ENCODE results near the gene CFAP161.
"Not testable (repeated sequence)": the region's sequence is repeated elsewhere in the genome, so short reads cannot be mapped to it uniquely, and the experiment has no call there.

CFAP161 gene

DNA sequence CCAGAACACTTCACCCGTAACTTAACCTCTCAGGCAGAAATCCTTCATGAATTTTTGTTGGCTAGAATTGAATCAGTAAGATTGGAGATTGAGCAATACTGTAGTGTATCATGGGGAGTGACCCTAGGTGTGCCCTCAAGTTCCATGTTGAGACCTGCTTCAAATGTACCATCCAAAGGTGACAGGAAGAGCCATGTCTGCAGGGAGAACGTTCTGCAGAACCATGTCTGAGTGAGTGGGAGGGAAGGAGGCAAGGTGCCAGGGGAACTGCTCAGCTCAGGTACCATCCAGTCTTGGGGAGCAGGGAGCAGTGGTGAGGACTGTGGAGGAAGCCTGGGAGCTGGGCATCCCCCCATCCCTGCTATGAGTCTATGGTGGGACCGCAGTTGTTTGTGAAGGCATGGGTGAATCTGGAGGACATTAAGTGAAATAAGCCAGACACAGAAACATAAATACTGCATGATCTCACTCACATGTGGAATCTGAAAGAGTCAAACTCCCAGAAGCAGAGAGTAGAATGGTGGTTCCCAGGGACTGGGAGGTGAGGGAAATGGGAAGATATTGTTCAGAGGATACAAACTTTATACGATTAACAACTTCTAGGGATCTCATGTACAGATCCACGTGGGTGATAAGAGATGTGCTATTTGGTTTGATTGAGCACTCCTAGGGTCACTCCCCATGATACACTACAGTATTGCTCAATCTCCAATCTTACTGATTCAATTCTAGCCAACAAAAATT, 23.3 kb downstream of the CFAP161 start:
- H3K9me3 Mint-ChIP-seq, result no peaks in the 10 kb centered on the region
- H3K4me1 Mint-ChIP-seq, result peaks cover 41% of the 10 kb centered on the region
- H3K4me3 Mint-ChIP-seq, result no peak overlapping the region
- CTCF ChIA-PET, result interaction anchor here (2.2 to 13.0 kb wide), 2 partner anchors 11 to 110 kb away, joined by 10 to 262 read pairs; no protein-coding TSS in a partner anchor
- H3K27ac Mint-ChIP-seq, result no peak overlapping the region
- peaks cover 23% of the 10 kb centered on the region for H3K27me3 Mint-ChIP-seq
- DNase-seq, result no peak
- no peaks in the 10 kb centered on the region for H3K36me3 Mint-ChIP-seq

DNA sequence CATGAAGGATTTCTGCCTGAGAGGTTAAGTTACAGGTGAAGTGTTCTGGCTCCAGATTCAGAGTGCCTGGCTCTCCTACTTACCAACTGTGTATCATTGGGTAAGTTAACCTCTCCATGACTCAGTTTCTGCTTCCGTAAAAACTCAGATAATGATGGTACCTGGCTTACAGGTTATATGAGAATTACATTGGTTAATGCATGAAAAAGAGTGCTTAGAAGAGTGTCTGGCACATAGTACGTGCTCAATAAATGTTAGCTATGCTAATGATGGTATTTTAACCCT, 23.8 kb downstream of the CFAP161 start:
- no peak overlapping the region for H3K4me3 Mint-ChIP-seq
- CTCF ChIA-PET, result interaction anchor here (13.0 kb wide), 1 partner anchor 109 kb away, joined by 262 read pairs; no protein-coding TSS in a partner anchor
- H3K27me3 Mint-ChIP-seq, result peaks cover 25% of the 10 kb centered on the region
- no peak for DNase-seq
- no peak overlapping the region for H3K27ac Mint-ChIP-seq
- no peaks in the 10 kb centered on the region for H3K9me3 Mint-ChIP-seq
- no peaks in the 10 kb centered on the region for H3K36me3 Mint-ChIP-seq
- H3K4me1 Mint-ChIP-seq, result peaks cover 43% of the 10 kb centered on the region

DNA sequence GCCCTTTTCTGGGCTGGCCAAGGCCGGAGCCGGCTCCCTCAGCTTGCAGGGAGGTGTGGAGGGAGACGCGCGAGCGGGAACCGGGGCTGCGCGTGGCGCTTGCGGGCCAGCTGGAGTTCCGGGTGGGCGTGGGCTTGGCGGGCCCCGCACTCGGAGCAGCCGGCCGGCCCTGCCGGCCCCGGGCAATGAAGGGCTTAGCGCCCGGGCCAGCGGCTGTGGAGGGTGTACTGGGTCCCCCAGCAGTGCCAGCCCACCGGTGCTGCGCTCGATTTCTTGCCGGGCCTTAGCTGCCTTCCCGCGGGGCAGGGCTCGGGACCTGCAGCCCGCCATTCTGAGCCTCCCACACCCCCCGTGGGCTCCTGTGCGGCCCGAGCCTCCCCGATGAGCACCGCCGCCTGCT, 24.5 kb downstream of the CFAP161 start:
- H3K27me3 Mint-ChIP-seq, result peaks cover 23% of the 10 kb centered on the region
- not testable (repeated sequence) for H3K4me3 Mint-ChIP-seq, H3K36me3 Mint-ChIP-seq, H3K9me3 Mint-ChIP-seq, DNase-seq, H3K27ac Mint-ChIP-seq
- H3K4me1 Mint-ChIP-seq, result peaks cover 43% of the 10 kb centered on the region
- CTCF ChIA-PET, result interaction anchor here (13.0 kb wide), 1 partner anchor 109 kb away, joined by 262 read pairs; no protein-coding TSS in a partner anchor

DNA sequence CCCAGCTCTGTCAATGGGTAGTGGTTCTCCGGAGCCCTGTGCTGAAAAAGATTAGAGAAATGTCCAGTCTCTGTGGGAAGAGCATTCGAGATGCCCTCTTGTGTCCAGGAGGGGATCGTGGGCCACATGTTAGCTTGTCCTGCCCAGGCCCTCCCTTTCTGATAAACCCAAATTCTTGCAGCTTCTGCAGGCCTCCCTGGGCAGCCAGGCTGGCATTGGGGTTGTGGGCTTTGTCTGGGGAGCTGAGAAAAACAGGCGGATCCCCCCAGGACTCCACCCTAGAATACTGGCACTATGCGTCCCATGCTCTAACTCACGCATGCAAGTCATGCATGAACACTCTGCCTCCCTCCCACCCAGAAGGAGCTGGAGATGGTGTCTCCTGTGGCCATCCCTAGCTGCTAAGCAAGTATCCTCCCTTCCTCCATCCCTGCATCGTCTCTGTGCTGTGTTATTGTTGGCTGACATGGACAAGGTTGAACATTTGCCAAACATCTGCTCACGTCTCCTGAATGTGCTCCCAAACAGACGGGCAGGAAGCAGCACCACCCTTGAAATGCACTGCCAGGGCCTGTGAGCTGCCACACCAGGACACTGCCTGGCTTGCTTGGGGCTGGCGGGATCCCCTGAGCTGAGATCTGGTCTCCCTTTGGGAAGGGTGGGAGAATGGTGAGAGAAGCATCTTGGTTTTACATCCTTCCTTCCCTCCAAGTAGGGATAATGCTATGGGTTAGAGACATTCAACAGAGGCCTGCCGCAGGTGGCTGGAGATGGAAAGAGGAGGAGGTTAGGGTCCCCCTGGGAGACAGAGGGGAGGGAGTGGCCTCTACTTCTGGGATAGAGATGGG, 26.5 kb downstream of the CFAP161 start:
- Mint-ChIP-seq H3K27ac (peak overlapping the region; percentile 74), H3K4me3 (no peak overlapping the region), H3K27me3 (peaks cover 25% of the 10 kb centered on the region), H3K36me3 (no peaks in the 10 kb centered on the region), H3K9me3 (no peaks in the 10 kb centered on the region), H3K4me1 (peaks cover 60% of the 10 kb centered on the region)
- no peak for DNase-seq
- CTCF ChIA-PET, result interaction anchor here (0.6 to 13.0 kb wide), 4 partner anchors 12 to 107 kb away, joined by 3 to 262 read pairs (median 4); no protein-coding TSS in a partner anchor

DNA sequence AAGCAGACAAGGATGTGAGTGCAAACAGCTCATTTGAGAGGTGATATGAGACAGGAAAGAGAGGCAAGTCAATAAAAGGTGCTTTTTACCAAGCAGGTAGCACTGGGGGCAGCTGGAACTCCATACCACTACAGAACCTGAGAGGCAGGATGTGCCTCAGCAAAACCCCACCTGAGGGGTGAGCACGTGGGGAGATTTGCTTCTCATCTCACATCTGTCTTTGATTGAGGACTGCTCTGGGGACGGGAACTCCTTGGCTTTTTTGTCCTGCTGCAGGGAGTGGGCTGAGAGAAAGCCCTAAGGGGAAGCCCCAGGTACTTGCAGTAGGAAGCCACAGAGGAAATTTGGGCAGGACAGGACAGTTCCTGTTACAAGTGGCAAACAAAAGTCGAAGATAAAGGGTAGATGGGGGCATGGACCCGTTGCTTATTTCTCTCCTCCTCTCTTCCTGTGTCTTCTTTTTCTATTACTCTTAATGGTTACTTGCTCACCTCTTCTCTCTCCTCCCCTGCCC, 27.1 kb downstream of the CFAP161 start:
- peak overlapping the region; percentile 74 for H3K27ac Mint-ChIP-seq
- H3K36me3 Mint-ChIP-seq, result no peaks in the 10 kb centered on the region
- no peak overlapping the region for H3K4me3 Mint-ChIP-seq
- H3K27me3 Mint-ChIP-seq, result peaks cover 25% of the 10 kb centered on the region
- H3K9me3 Mint-ChIP-seq, result no peaks in the 10 kb centered on the region
- peaks cover 62% of the 10 kb centered on the region for H3K4me1 Mint-ChIP-seq
- DNase-seq, result peak; percentile 46
- CTCF ChIA-PET, result interaction anchor here (0.9 to 13.0 kb wide), 3 partner anchors 12 to 106 kb away, joined by 3 to 262 read pairs (median 6); no protein-coding TSS in a partner anchor

DNA sequence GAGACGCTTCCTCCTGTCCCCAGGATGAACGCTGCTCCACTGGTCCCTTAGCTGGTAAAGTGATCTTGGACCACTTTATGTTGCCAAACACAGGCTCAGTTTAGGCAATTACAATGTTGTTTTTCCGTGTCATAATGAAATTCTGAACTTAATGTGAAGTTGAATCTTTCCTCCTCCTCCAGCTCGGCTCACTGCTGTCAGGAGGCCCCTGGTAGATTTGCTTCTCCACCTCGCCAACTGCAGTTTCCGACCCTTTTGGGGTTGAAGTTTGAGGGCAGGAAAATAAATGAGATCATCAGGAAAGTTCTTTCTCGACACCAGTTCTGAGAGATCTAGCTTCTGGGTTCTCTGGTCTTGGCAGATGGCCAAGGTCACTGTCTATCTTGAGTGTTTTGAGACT, 27.8 kb downstream of the CFAP161 start:
- Mint-ChIP-seq H3K4me3 (no peak overlapping the region), H3K27me3 (peaks cover 25% of the 10 kb centered on the region), H3K4me1 (peaks cover 61% of the 10 kb centered on the region), H3K9me3 (no peaks in the 10 kb centered on the region), H3K36me3 (no peaks in the 10 kb centered on the region), H3K27ac (peak overlapping the region; percentile 42)
- CTCF ChIA-PET, result interaction anchor here (13.0 kb wide), 1 partner anchor 105 kb away, joined by 262 read pairs; no protein-coding TSS in a partner anchor
- no peak for DNase-seq

DNA sequence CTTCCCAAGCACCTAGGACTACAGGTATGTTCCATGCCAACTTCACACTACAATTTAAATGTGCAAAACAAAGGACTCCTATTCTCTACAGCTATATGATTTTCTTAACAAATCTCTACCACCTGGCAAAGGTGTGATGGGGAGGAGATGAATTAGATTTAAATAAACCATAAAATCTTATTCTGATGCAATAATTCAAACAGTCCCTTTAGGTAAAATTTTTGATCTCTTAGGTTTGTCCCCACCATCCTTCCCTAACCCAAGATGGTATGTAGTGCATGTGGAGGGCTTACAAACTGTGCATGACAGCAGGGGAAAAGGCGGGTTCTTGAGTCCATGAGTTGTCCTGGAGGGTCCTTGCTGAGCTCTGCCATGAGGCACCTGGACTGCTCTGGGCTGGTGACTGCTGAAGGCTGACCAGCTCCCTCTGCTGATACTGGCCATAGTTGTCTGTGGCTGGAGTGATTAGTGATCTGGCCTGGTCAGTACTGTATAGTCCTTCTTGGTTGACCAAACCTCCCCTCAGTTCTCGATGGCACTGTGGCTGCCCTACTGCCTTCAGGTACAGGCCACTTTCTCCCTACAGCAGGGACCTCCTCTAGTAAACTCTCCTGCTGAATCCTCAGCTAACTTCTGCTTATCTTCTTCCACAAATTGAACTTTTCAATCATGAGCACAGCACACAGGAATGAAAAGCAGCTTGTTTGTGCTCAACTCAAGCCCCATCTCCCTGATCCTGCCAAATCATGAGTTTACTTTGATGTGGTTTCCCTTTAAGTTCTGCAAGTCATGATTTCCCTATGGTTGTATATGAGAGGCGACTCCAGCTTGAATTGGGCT, 30.1 kb downstream of the CFAP161 start:
- Mint-ChIP-seq H3K9me3 (peaks cover 4% of the 10 kb centered on the region), H3K4me1 (peaks cover 74% of the 10 kb centered on the region), H3K27ac (peak overlapping the region; percentile 66), H3K4me3 (no peak overlapping the region), H3K27me3 (peaks cover 20% of the 10 kb centered on the region), H3K36me3 (peaks cover 4% of the 10 kb centered on the region)
- CTCF ChIA-PET, result interaction anchor here (1.3 to 2.4 kb wide), 2 partner anchors 99 to 101 kb away, joined by 3 to 14 read pairs; no protein-coding TSS in a partner anchor
- no peak for DNase-seq

DNA sequence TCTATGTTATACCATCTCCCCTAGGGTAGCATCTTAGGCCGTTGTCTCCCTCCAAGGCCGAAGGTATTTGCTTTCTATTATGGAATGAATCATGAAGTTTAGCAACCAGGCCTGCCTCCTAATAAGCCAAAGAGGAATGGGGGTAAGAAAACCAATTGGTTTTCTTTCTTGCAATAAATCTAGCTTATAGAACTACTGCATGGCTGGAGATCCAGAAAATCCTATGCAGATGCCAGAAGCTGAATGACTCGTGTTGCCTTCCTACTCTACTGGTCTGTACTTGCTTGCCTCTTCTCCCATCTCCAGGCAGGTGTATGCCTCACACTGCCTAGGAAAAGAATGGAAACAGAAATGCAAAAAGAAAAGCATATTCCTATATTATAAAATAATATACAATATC, 31.5 kb downstream of the CFAP161 start:
- CTCF ChIA-PET, result interaction anchor here (1.0 to 2.4 kb wide), 4 partner anchors 61 to 109 kb away, joined by 3 to 14 read pairs (median 4); no protein-coding TSS in a partner anchor

DNA sequence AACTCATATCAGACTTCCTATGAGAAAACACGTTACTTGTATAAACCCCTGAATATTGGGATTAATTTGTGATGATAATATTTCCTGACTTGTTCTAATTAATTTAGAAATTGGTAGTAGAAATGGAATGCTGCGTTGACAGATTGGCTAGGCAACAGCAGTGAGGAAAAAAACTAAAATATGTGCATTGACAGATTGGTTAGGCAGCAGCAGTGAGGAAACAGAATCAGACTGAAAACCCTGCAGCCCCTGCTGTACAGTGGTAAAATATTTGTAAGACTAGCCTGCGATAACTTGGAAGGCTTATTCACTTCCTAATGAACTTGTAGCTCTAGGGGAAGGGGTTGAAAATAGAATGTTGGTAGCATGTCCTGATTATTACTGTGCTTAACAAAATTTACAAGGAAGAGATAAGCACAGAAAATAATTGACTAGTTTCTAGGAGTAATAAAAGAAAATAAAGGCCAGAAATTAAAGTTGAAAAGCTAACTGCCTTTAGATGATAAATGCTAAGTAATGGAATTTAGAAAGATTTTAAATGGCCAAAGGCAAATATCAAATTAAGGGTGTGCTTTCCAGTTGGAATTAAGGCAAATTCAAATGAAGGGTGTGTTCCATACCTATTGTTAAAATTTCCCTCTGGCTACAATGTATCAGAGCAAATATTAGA, 32.7 kb downstream of the CFAP161 start:
- DNase-seq, result no peak
- peaks cover 12% of the 10 kb centered on the region for H3K27me3 Mint-ChIP-seq
- H3K36me3 Mint-ChIP-seq, result peaks cover 4% of the 10 kb centered on the region
- H3K27ac Mint-ChIP-seq, result peak overlapping the region; percentile 97
- peaks cover 4% of the 10 kb centered on the region for H3K9me3 Mint-ChIP-seq
- H3K4me1 Mint-ChIP-seq, result peaks cover 60% of the 10 kb centered on the region
- H3K4me3 Mint-ChIP-seq, result peak overlapping the region; percentile 62
- CTCF ChIA-PET, result interaction anchor here (0.9 to 1.8 kb wide), 3 partner anchors 11 to 108 kb away, joined by 3 to 4 read pairs (median 4); no protein-coding TSS in a partner anchor

More for the DNA sequence above, 31.5 kb downstream of the CFAP161 start:
- Mint-ChIP-seq H3K27ac (no peak overlapping the region), H3K4me3 (no peak overlapping the region), H3K9me3 (peaks cover 4% of the 10 kb centered on the region), H3K36me3 (peaks cover 4% of the 10 kb centered on the region), H3K27me3 (peaks cover 20% of the 10 kb centered on the region), H3K4me1 (peaks cover 71% of the 10 kb centered on the region)
- no peak for DNase-seq

DNA sequence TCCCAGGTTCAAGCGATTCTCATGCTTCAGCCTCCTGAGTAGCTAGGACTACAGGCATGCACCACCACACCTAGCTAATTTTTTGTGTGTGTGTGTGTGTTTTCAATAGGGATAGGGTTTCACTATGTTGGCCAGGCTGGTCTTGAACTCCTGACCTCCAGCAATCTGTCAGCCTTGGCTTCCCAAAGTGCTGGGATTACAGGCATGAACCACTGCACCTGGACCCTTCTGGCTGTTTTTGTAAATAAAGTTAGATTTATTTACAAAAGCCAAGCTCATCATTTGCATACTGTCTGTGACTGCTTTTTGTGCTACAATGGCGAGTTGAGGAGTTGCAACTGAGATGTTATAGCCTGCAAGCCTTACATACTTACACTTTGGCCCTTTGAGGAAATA, 34.1 kb downstream of the CFAP161 start:
- peaks cover 4% of the 10 kb centered on the region for H3K36me3 Mint-ChIP-seq
- H3K27ac Mint-ChIP-seq, result peak overlapping the region; percentile 6
- no peak for DNase-seq
- CTCF ChIA-PET, result interaction anchor here (0.7 to 2.1 kb wide), 4 partner anchors 9 to 98 kb away, joined by 3 to 10 read pairs (median 4); no protein-coding TSS in a partner anchor
- H3K9me3 Mint-ChIP-seq, result peaks cover 4% of the 10 kb centered on the region
- peaks cover 54% of the 10 kb centered on the region for H3K4me1 Mint-ChIP-seq
- no peak overlapping the region for H3K4me3 Mint-ChIP-seq
- peaks cover 5% of the 10 kb centered on the region for H3K27me3 Mint-ChIP-seq

DNA sequence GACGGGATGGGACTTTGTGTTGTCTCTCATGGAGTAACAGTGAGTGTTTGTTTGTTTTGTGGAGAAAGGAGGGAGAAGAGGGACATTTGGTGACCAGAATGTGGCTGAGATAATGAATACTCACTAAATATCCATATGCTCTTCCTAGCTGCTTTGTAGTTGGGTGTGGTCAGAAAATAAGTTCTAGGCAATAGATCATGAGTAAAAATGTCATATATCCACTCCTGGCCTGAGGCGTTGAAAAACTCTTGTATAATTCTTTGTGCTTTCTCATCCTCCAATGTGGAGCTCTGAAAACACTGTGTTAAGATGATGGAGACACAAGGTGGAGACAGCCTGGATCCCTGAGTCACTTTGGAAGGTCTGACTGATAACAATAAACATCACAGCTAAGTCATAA, 34.6 kb downstream of the CFAP161 start:
- Mint-ChIP-seq H3K36me3 (peaks cover 4% of the 10 kb centered on the region), H3K4me3 (no peak overlapping the region), H3K4me1 (peaks cover 54% of the 10 kb centered on the region), H3K27ac (peak overlapping the region; percentile 6), H3K9me3 (peaks cover 4% of the 10 kb centered on the region), H3K27me3 (peaks cover 5% of the 10 kb centered on the region)
- CTCF ChIA-PET, result interaction anchor here (1.1 to 2.1 kb wide), 2 partner anchors 13 to 92 kb away, joined by 3 to 10 read pairs; no protein-coding TSS in a partner anchor
- DNase-seq, result no peak

DNA sequence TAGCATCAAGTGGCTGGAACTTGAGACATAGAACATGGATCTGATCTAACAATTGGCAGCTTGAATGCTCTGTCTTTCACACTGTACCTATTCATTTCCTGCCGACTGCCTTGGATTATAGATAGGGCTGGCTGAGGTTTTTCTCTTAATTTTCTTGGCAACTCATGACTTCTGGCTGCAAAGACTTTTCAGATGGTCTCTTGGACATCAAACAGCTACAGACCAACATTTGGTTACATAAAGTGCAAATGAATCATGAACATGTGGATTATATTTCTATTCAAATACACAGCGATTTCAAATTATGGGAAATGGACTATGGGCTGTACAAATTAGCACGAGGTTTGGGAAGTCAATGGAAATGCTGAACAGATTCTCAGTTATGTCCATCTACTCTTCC, 36.4 kb downstream of the CFAP161 start:
- peaks cover 4% of the 10 kb centered on the region for H3K9me3 Mint-ChIP-seq
- CTCF ChIA-PET, result interaction anchor here (1.5 kb wide), 1 partner anchor 96 kb away, joined by 4 read pairs; no protein-coding TSS in a partner anchor
- no peaks in the 10 kb centered on the region for H3K27me3 Mint-ChIP-seq
- H3K4me1 Mint-ChIP-seq, result peaks cover 38% of the 10 kb centered on the region
- H3K27ac Mint-ChIP-seq, result no peak overlapping the region
- peaks cover 4% of the 10 kb centered on the region for H3K36me3 Mint-ChIP-seq
- no peak overlapping the region for H3K4me3 Mint-ChIP-seq
- DNase-seq, result no peak

DNA sequence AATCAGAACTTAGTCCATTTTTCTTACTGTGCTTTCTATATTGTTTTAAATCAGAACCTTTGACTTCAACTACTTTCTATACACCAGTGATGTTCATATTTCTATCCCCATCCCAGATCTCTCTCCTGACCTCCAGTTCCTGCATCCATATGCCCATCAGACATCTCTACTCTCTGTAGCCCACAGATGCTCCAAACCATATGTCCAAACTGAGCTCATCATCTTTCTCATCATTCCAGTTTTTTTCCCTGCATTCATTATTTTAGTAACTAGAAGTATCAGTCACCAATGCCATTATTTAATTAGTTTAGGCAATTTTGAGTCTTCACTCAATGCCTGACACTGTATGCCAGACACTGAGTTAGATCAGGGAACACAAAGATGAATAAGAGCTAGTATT, 37.2 kb downstream of the CFAP161 start:
- Mint-ChIP-seq H3K4me1 (peaks cover 30% of the 10 kb centered on the region), H3K27ac (no peak overlapping the region), H3K9me3 (peaks cover 4% of the 10 kb centered on the region), H3K36me3 (peaks cover 4% of the 10 kb centered on the region), H3K27me3 (peaks cover 3% of the 10 kb centered on the region), H3K4me3 (no peak overlapping the region)
- CTCF ChIA-PET, result interaction anchor here (1.5 kb wide), 1 partner anchor 95 kb away, joined by 4 read pairs; no protein-coding TSS in a partner anchor
- no peak for DNase-seq
